NK-92 (cell line): ENCODE measurements around the gene UQCRHL.
"Not testable (repeated sequence)": the region's sequence is repeated elsewhere in the genome, so short reads cannot be mapped to it uniquely, and the experiment has no call there.

Source experiments
- DNase-seq: peaks from one replicate; lab custom pipeline; 2025; ENCODE audit not compliant: unreplicated experiment; lab: John Stamatoyannopoulos, UW

UQCRHL gene

GRCh38 chr1:15835741-15836510 is 28.5 kb upstream of the UQCRHL start:
- peak; percentile 88 for DNase-seq

- DNase-seq, result no peak
These were observed 27.8 kb upstream of the UQCRHL start for GRCh38 chr1:15835205-15835740.

GRCh38 chr1:15834406-15835204 is 27.2 kb upstream of the UQCRHL start:
- DNase-seq, result peak; percentile 28

- no peak for DNase-seq
These were observed 26.5 kb upstream of the UQCRHL start for GRCh38 chr1:15833842-15834405.

- DNase-seq, result no peak
These were observed 25.7 kb upstream of the UQCRHL start for GRCh38 chr1:15833069-15833679.

- no peak for DNase-seq
These were observed 22.8 kb upstream of the UQCRHL start for GRCh38 chr1:15830258-15830657.

GRCh38 chr1:15828931-15829330 is 21.5 kb upstream of the UQCRHL start:
- DNase-seq, result not testable (repeated sequence)

- not testable (repeated sequence) for DNase-seq
These were observed 20.1 kb upstream of the UQCRHL start for GRCh38 chr1:15827567-15827966.

- no peak for DNase-seq
These were observed 19.5 kb upstream of the UQCRHL start for GRCh38 chr1:15826810-15827507.

GRCh38 chr1:15825800-15826199 is 18.4 kb upstream of the UQCRHL start:
- DNase-seq, result no peak

- DNase-seq, result no peak
These were observed 13.0 kb upstream of the UQCRHL start for GRCh38 chr1:15820478-15820877.

GRCh38 chr1:15816674-15817073 is 9.2 kb upstream of the UQCRHL start:
- DNase-seq, result no peak

GRCh38 chr1:15810073-15810472 is 2.6 kb upstream of the UQCRHL start:
- no peak for DNase-seq

- DNase-seq, result no peak
These were observed 1.5 kb upstream of the UQCRHL start for GRCh38 chr1:15808955-15809354.

GRCh38 chr1:15807121-15807520 is 328 bp downstream of the UQCRHL start:
- DNase-seq, result no peak

- no peak for DNase-seq
These were observed 3.4 kb downstream of the UQCRHL start for GRCh38 chr1:15804060-15804459.

- no peak for DNase-seq
These were observed 4.1 kb downstream of the UQCRHL start for GRCh38 chr1:15803380-15803779.

- DNase-seq, result no peak
These were observed 5.0 kb downstream of the UQCRHL start for GRCh38 chr1:15802234-15802965.

- DNase-seq, result no peak
These were observed 7.3 kb downstream of the UQCRHL start for GRCh38 chr1:15799928-15800835.
